Globus pallidus (tissue), 1 donor: ENCODE measurements around the gene CCDC150.
"Not testable (repeated sequence)": the region's sequence is repeated elsewhere in the genome, so short reads cannot be mapped to it uniquely, and the experiment has no call there.

Experiments
- DNase-seq: peaks from one replicate; pipeline ENCODE4 v3.0.0-alpha.2; 2015; ENCODE audit warnings: low spot score

CCDC150 gene

GRCh38 chr2:196639180-196640030 is at the start of gene CCDC150:
Gene CCDC150, plus strand, starts transcription at chr2:196639715. Its CDS starts 52 bp downstream, at chr2:196639767.
- DNase-seq, result peak; percentile 93

- DNase-seq, result peak; percentile 48
Measured at GRCh38 chr2:196590286-196590685, 49.2 kb upstream of the CCDC150 start.

- DNase-seq, result peak; percentile 48
Measured at GRCh38 chr2:196591004-196591403, 48.5 kb upstream of the CCDC150 start.

- peak; percentile 84 for DNase-seq
Measured at GRCh38 chr2:196591621-196592022, 47.9 kb upstream of the CCDC150 start.

GRCh38 chr2:196592331-196592910 is 47.1 kb upstream of the CCDC150 start:
- peak; percentile 70 for DNase-seq

- peak; percentile 80 for DNase-seq
Measured at GRCh38 chr2:196592911-196593881, 46.3 kb upstream of the CCDC150 start, which contains the start of gene HECW2. Gene HECW2, minus strand, starts transcription at chr2:196593554.

- DNase-seq, result peak; percentile 92
Measured at GRCh38 chr2:196594158-196594557, 45.4 kb upstream of the CCDC150 start.

GRCh38 chr2:196597531-196597930 is 42.0 kb upstream of the CCDC150 start:
- no peak for DNase-seq

GRCh38 chr2:196598412-196598811 is 41.1 kb upstream of the CCDC150 start:
- no peak for DNase-seq

GRCh38 chr2:196598846-196599245 is 40.7 kb upstream of the CCDC150 start:
- DNase-seq, result no peak

GRCh38 chr2:196601430-196602306 is 37.8 kb upstream of the CCDC150 start:
- no peak for DNase-seq

GRCh38 chr2:196604196-196604595 is 35.3 kb upstream of the CCDC150 start:
- DNase-seq, result no peak

- DNase-seq, result no peak
Measured at GRCh38 chr2:196606516-196606915, 33.0 kb upstream of the CCDC150 start.

- DNase-seq, result no peak
Measured at GRCh38 chr2:196607073-196607472, 32.4 kb upstream of the CCDC150 start.

- DNase-seq, result not testable (repeated sequence)
Measured at GRCh38 chr2:196607896-196608295, 31.6 kb upstream of the CCDC150 start.

- DNase-seq, result no peak
Measured at GRCh38 chr2:196609806-196610205, 29.7 kb upstream of the CCDC150 start.

- no peak for DNase-seq
Measured at GRCh38 chr2:196610796-196611195, 28.7 kb upstream of the CCDC150 start.

- no peak for DNase-seq
Measured at GRCh38 chr2:196613302-196613701, 26.2 kb upstream of the CCDC150 start.

- DNase-seq, result no peak
Measured at GRCh38 chr2:196617430-196617829, 22.1 kb upstream of the CCDC150 start.

- no peak for DNase-seq
Measured at GRCh38 chr2:196618661-196619060, 20.9 kb upstream of the CCDC150 start.

GRCh38 chr2:196630531-196630930 is 9.0 kb upstream of the CCDC150 start:
- no peak for DNase-seq
